Activated gamma-delta T cell (primary cell): Measurements from ENCODE around the gene PSMD12.
A peak's percentile ranks its signal among the peaks of the same experiment; 100 is the strongest.
"Not testable (repeated sequence)": the region's sequence is repeated elsewhere in the genome, so short reads cannot be mapped to it uniquely, and the experiment has no call there.

Source experiments
- DNase-seq: peaks from one replicate; lab custom pipeline; 2025; lab: John Stamatoyannopoulos, UW
- total RNA-seq, 2 donors: gene quantifications; one replicate each; lab custom pipeline; 2026; lab: John Stamatoyannopoulos, UW

Gene PSMD12
- total RNA-seq = 46.4 to 46.9 reads per million in 2 donors

DNA sequence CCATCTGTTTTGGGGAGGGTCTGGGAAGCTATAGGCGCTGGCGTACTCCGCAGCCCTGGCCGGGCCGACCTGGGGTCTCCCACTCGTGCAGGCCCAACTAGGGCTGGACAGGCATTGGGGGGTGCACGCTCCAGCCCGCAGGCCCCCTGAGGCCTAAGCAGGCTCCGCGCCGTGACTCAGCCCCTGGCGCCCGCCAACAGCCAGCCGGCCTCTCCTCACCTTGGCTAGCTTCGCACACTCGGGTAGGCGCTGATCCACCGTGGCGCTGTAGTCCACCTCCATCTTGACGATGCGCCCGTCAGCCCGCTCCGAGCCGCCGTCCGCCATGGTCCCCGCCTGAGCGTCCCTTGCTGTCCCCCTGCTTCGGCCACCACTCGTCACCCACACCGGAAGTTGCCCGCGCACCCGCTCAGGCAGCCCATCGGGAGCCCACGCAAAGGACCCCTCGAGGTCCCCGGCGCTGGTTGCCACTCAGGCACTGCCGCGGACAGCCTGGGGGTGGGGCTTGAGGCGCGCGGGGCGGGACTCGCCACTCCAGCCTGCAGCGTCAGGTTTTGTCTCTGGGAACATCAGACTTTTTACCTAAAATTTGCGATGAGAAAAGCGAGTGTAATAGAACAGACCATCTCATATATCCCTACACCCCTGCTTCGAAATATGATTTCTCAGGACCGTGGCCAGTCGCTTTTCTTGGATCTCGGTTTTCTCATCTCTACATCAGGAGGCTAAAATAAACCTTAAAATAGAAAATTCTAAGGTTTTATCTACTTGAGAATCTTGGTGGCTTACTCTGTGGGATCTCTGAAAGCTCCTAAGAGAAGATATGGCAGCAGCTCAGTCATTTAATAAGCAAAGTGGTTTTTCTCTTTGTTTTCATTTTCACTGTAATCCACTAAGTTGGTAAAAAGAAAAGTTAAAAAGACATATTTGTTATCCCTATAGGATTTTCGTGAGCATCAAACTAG, at the start of gene PSMD12:
PSMD12 (minus strand) TSS at position 385 of the 965 bp plus-strand sequence; CDS start at position 327, 58 bp downstream.
- peak; percentile 89 for DNase-seq

- DNase-seq = no peak
These were observed 48.9 kb upstream of the PSMD12 start for GRCh38 chr17:67415291-67415690.

- DNase-seq = no peak
These were observed 48.2 kb upstream of the PSMD12 start for GRCh38 chr17:67414559-67414958.

- DNase-seq = no peak
These were observed 47.8 kb upstream of the PSMD12 start for GRCh38 chr17:67414130-67414529.

DNA sequence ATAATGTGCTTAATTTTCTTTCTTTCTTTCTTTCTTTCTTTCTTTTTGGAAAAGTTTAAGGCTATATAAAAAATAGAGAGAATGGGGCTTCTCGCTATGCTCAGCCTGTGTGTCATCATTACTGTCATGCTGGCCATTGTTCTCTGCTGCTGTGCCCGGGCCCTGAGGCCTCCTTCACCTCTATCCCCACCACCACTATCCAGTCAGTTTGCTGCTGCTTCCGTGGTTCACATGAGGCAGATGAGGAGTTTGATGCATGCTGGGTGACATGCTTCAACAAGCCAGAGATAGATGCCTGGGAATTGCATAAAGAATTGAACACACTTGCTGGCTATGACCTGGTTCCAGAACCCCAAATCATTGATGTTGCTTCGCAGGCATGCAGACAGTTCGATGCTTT, 47.0 kb upstream of the PSMD12 start:
- no peak for DNase-seq

- DNase-seq = no peak
These were observed 46.6 kb upstream of the PSMD12 start for GRCh38 chr17:67412941-67413340.

DNA sequence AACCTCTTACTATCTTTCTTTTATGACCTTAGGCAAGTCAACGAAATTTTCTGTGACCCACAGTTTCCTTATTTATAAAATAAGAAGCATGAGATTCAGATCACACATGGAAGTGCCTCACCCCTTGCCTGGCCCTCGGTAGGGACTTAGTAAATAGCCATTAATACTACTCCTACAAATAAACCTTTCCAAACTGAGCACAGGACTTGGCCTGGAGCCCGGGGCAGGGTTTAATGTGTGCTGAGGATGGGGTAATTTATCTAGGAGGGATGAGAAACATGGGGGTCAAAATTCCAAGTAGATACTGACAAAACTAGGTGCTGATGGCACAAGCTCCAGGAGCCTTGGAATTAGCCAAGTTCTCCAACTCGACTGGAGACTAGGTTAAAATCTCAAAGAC, 45.7 kb upstream of the PSMD12 start:
- no peak for DNase-seq

DNA sequence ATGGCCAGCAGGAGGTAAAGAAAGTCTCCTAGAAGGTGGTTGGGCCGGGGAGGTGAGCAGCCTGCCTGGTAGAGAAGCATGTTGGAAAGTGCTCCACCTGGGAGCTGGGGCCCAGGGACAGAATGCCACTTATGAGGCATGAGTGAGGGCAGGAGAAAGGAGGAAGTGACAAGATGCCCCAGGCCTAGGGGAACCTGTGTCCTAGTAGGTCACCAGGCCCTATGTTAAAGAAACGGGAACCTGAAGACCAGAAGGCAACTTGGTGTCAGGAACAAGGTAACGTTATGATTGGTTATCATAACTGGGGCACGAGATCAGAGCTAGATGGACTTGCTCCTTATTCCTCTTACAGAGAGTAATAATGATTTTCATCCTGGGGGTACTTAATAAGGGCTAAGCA, 45.0 kb upstream of the PSMD12 start:
- no peak for DNase-seq

DNA sequence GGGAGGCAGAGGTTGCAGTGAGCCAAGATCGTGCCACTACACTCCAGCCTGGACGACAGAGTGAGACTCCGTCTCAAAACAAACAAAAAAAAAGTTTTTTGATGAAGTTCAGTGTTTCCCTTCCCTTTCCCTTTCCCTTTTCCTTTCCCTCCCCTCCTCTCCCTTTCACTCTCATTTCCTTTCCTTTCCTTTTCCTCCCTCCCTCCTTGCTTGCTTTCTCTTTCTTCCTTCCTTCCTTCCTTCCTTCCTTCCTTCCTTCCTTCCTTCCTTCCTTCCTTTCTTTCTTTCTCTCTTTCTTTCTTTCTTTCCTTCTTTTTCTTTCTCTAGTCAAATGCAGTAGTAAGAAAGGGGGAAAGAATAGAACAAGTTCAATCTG, 42.1 kb upstream of the PSMD12 start:
- not testable (repeated sequence) for DNase-seq

GRCh38 chr17:67403483-67403882, 37.1 kb upstream of the PSMD12 start:
- DNase-seq = no peak

- no peak for DNase-seq
These were observed 36.7 kb upstream of the PSMD12 start for GRCh38 chr17:67403065-67403464.

DNA sequence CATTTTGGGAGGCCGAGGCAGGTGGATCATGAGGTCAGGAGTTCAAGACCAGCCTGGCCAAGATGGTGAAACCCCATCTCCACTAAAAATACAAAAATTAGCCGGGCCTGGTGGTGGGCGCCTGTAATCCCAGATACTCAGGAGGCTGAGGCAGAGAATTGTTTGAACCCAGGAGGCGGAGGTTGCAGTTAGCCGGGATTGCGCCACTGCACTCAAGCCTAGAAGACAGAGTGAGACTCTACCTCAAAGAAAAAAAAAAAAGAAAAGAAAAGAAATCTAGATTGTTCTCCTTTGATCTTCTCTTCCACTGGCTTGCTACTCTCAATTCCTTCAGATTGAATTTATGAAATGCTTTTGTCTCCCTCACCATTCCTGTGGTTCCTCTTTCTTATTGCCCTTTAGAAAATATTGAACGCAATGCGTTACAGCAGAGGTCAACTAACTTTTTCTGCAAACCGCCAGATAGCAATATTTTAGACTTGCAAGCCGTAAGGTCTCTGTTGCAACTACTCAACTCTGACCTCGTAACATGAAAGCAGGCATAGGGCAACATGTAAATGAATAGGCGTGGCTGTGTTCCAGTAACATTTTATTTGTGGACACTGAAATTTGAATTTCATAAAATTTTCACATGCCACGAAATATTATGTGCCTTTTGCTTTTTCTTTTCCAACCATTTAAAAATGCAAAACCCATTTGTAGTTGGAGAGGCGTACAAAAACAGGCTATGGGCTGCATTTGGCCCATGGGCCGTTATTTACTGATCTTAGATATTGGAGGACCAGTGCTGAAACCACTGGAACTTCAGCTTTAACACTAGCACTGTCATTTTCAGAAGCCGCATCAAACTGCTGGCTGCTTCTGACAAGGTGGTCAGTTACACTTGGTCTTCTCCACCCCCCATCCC, 35.5 kb upstream of the PSMD12 start:
- no peak for DNase-seq

DNA sequence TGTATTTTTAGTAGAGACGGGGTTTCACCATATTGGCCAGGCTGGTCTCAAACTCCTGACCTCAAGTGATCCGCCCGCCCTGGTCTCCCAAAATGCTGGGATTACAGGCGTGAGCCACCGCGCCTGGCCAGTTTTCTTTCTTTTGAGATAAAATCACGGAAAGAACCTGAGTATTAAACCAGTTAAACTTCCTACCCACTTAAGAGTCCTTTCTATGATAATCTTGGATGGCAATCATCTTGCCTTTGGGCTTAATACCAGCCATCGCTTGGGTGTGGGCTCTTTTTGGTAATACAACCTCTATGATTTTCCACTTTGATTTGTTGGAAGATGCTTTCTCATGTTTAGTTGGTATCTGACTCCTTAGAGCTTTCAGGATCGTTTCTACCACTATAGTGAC, 34.7 kb upstream of the PSMD12 start:
- DNase-seq = no peak

DNA sequence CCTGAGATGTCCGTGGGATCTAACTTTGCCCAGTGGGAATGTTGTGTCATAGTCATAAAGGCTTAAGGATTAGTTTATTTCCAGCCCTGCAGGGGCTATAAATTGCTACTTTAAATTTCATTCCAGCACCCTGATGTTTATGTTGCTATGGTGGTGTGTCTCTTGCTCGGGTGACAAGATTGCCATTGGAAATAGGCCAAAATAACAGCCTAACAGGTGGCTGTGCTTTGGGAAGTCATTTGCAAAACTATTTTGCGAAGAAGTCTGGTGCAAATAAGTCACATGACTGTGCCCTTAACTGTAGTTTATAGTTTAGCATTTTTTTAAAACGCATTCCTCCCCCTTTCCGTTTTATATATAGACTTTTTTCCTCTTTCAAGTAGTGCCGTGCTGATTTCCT, 33.8 kb upstream of the PSMD12 start:
- DNase-seq = no peak

DNA sequence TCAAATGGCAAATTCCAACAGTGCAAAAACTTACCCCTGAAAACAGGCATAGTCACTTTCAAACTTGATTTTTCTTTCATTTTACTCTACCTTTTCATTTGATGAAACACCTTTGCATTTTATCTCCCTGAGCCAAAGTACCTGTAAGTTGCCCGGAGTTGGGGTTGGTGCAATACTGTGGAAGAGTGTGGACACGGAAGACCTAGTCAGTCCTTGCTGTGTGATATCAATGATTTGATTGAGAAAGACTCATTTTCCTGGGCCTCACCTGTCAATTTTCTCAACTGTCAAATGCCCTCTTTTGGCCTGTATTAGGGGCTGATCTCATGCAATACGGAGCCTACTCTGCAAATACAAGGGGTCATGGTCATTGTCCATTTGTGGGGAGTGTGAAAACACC, 33.3 kb upstream of the PSMD12 start:
- DNase-seq = no peak

DNA sequence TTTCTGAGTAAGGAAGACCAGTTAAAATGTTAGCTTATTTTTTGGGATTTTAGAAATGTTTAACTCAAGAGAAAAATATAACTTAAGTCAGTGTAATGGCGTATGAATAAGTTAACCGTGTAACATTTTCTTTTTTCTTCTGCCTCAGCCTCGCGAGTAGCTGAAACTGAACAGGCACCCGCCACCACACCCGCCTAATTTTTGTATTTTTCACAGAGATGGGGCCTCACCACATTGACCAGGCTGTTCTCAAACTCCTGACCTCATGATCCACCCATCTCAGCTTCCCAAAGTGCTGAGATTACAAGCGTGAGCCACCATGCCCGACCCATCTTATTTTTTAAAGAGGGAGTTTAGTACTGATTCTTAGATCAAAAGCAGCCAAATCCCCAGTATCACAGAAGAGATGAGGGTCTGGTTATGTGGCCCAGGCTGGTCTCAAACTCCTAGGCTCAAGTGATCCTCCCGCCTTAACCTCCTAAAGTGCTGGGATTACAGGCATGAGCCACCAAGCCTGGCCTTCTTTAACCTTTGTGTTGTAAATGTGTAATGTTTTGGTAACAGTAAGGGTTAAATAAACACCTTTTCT, 27.5 kb upstream of the PSMD12 start:
- no peak for DNase-seq

GRCh38 chr17:67392111-67392510, 25.7 kb upstream of the PSMD12 start:
- no peak for DNase-seq

GRCh38 chr17:67390646-67391361, 24.4 kb upstream of the PSMD12 start:
- DNase-seq = no peak

GRCh38 chr17:67390006-67390645, 23.7 kb upstream of the PSMD12 start:
- no peak for DNase-seq

GRCh38 chr17:67388986-67389385, 22.6 kb upstream of the PSMD12 start:
- DNase-seq = no peak

DNA sequence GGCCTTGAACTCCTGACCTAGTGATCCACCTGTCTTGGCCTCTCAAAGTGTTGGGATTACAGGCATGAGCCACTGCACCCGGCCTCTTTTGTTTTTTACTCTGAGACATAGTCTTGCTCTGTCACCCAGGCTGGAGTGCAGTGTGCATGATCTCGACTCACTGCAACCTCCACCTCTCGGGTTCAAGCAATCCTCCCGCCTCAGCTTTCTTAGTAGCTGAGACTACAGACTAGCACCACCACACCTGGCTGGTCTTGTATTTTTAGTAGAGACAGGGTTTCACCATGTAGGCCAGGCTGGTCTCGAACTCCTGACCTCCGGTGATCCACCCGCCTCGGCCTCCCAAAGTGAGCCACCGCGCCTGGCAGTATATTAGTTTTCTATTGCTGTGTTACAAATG, 22.2 kb upstream of the PSMD12 start:
- not testable (repeated sequence) for DNase-seq
